HCT116 (cell line): ENCODE measurements around the gene MDP1. TPM values are rescaled to one million over a fixed set of nuclear protein-coding genes. Genes with fewer than 3 reads are reported as not detected.

Source experiments
- ATAC-seq: fragments of 200-7000 bp; cut with Tn5 transposase; 2 replicates; pipeline ENCODE4 v1.9.1; 2020; ENCODE audit warnings: mild to moderate bottlenecking, moderate library complexity
- BruUV-seq: library from RNA; stranded (reverse); fragments of 400-500 nt; replicated peaks from 2 replicates; lab custom pipeline; 2021; lab: Mats Ljungman, UMichigan
- CTCF ChIA-PET: fragments of 300-600 bp; sonication (Branson Sonifier 250); formaldehyde crosslinking; loops from one replicate; lab custom pipeline; 2021; ENCODE audit warnings: antibody characterized with exemption; lab: Charles Lee
- POLR2A ChIA-PET: fragments of 300-600, 350-600 bp; sonication (Branson Sonifier 250); formaldehyde crosslinking; loops from one replicate; lab custom pipeline; 2021; ENCODE audit warnings: antibody characterized with exemption; lab: Charles Lee
- RAD21 ChIA-PET, 2 experiments: fragments of 300-600 bp; sonication (Branson Sonifier 250); formaldehyde crosslinking; loops; one replicate each; lab custom pipeline; 2023; ENCODE audit warnings: low total read pairs in 2 of 2; ENCODE audit not compliant: uncharacterized antibody in 2 of 2, unreplicated experiment in 2 of 2, low non-redundant PET in 1 of 2; lab: Charles Lee
- DNase-seq: peaks from one replicate; pipeline ENCODE4 v3.0.0-alpha.2; 2010; ENCODE audit warnings: low read depth, low spot score
- H2AFZ ChIP-seq: fragments of 200-600 bp; shearing (Covaris generic), sonication (generic); 2 replicates; pipeline ENCODE4 v1.6.1; 2017; ENCODE audit warnings: low read depth, mixed run types, mixed read lengths, antibody characterized with exemption, low read length; ENCODE audit not compliant: poor library complexity, severe bottlenecking
- H3K27ac ChIP-seq: 2 replicates; pipeline ENCODE4 v1.5.1; 2012; ENCODE audit warnings: low read depth, low read length
- H3K27me3 ChIP-seq: fragments of 200-600 bp; sonication (generic); 2 replicates; pipeline ENCODE4 v1.6.1; 2016; ENCODE audit warnings: mixed run types, low read length, mixed read lengths; ENCODE audit not compliant: insufficient read depth
- H3K36me3 ChIP-seq, 2 experiments: fragments of 200-500 bp in 1 of 2; fragments of 200-600 bp in 1 of 2; sonication (Bioruptor generic) in 1 of 2; sonication (generic) in 1 of 2; 2 replicates each; pipeline versions ENCODE4 v1.5.1 to v1.6.1; 2014 to 2016; ENCODE audit warnings: low read length in 2 of 2, inconsistent platforms in 1 of 2, mixed read lengths in 1 of 2, mixed run types in 1 of 2; ENCODE audit not compliant: insufficient read depth in 2 of 2, control insufficient read depth in 1 of 2
- H3K4me1 ChIP-seq, 2 experiments: fragments of 200-600 bp in 1 of 2; sonication (generic) in 1 of 2; 2 replicates each; pipeline versions ENCODE4 v1.5.1 to v1.6.1; 2012 to 2017; ENCODE audit warnings: low read length in 2 of 2, inconsistent platforms in 1 of 2, mild to moderate bottlenecking in 1 of 2, mixed read lengths in 1 of 2, mixed run types in 1 of 2, moderate library complexity in 1 of 2; ENCODE audit not compliant: insufficient read depth in 2 of 2, control insufficient read depth in 1 of 2
- H3K4me2 ChIP-seq: fragments of 200-600 bp; sonication (generic); 2 replicates; pipeline ENCODE4 v1.6.1; 2017; ENCODE audit warnings: mixed run types, low read length, mixed read lengths
- H3K4me3 ChIP-seq, 2 experiments: fragments of 200-600 bp in 1 of 2; sonication (generic) in 1 of 2; replicated peaks in 1 of 2; 2 replicates each; pipeline ENCODE4 v1.5.1; 2011 to 2016; ENCODE audit warnings: low read length in 2 of 2, control low read depth in 1 of 2, low read depth in 1 of 2, mild to moderate bottlenecking in 1 of 2, mixed read lengths in 1 of 2, mixed run types in 1 of 2
- H3K79me2 ChIP-seq: fragments of 200-600 bp; sonication (generic); 2 replicates; pipeline ENCODE4 v1.6.1; 2017; ENCODE audit warnings: mild to moderate bottlenecking, mixed run types, low read length, moderate library complexity, mixed read lengths; ENCODE audit not compliant: insufficient read depth
- H3K9ac ChIP-seq: fragments of 200-600 bp; sonication (generic); 2 replicates; pipeline ENCODE4 v1.6.1; 2016; ENCODE audit warnings: low read length, mixed read lengths
- H3K9me2 ChIP-seq: fragments of 200-600 bp; sonication (generic), shearing (Covaris generic); 2 replicates; pipeline ENCODE4 v1.6.1; 2017; ENCODE audit warnings: mixed run types, mild to moderate bottlenecking, moderate library complexity; ENCODE audit not compliant: insufficient read depth
- H3K9me3 ChIP-seq, 2 experiments: fragments of 200-500 bp in 1 of 2; fragments of 200-600 bp in 1 of 2; sonication (Bioruptor generic) in 1 of 2; sonication (generic) in 1 of 2; 2 replicates each; pipeline ENCODE4 v1.6.1; 2014 to 2017; ENCODE audit warnings: low read length in 2 of 2, mixed read lengths in 2 of 2, inconsistent platforms in 1 of 2, low read depth in 1 of 2, mild to moderate bottlenecking in 1 of 2, mixed run types in 1 of 2, moderate library complexity in 1 of 2; ENCODE audit not compliant: control insufficient read depth in 1 of 2, insufficient read depth in 1 of 2
- H4K20me1 ChIP-seq: fragments of 200-600 bp; sonication (generic), shearing (Covaris generic); 2 replicates; pipeline ENCODE4 v1.6.1; 2017; ENCODE audit warnings: mixed run types, mild to moderate bottlenecking, moderate library complexity; ENCODE audit not compliant: insufficient read depth
- CBX3 ChIP-seq: IDR thresholded peaks from 2 replicates; pipeline ENCODE4 v1.6.1; 2012; ENCODE audit warnings: low read depth
- EGR1 ChIP-seq: IDR thresholded peaks from 2 replicates; pipeline ENCODE4 v1.6.1; 2012; ENCODE audit warnings: low read depth
- ELF1 ChIP-seq: IDR thresholded peaks from 2 replicates; pipeline ENCODE4 v1.6.1; 2012; ENCODE audit warnings: low read depth, borderline replicate concordance
- EZH2 ChIP-seq: fragments of 200-600 bp; sonication (generic); IDR thresholded peaks from 2 replicates; pipeline ENCODE4 v1.6.1; 2017; ENCODE audit warnings: antibody characterized with exemption, mixed run types
- EZH2phosphoT487 ChIP-seq: fragments of 200-600 bp; IDR thresholded peaks from 2 replicates; pipeline ENCODE4 v1.6.1; 2018; ENCODE audit warnings: antibody characterized with exemption, borderline replicate concordance
- FOSL1 ChIP-seq: IDR thresholded peaks from 2 replicates; pipeline ENCODE4 v1.6.1; 2012; ENCODE audit warnings: low read depth
- JUND ChIP-seq: IDR thresholded peaks from 2 replicates; pipeline ENCODE4 v1.6.1; 2012
- POLR2AphosphoS5 ChIP-seq: IDR thresholded peaks from 2 replicates; pipeline ENCODE4 v1.6.1; 2011; ENCODE audit warnings: mild to moderate bottlenecking, low read depth, low read length, moderate library complexity
- RAD21 ChIP-seq: IDR thresholded peaks from 2 replicates; pipeline ENCODE4 v1.6.1; 2012; ENCODE audit warnings: low read depth, mild to moderate bottlenecking
- SIN3A ChIP-seq: IDR thresholded peaks from 2 replicates; pipeline ENCODE4 v1.6.1; 2012; ENCODE audit warnings: low read depth
- SRF ChIP-seq: IDR thresholded peaks from 2 replicates; pipeline ENCODE4 v1.6.1; 2012; ENCODE audit warnings: low read depth
- TCF7L2 ChIP-seq: IDR thresholded peaks from 2 replicates; pipeline ENCODE4 v1.7.0; 2011; ENCODE audit warnings: borderline replicate concordance, inconsistent platforms; ENCODE audit not compliant: insufficient read depth, insufficient read length; ENCODE audit errors: extremely low read depth
- ZFX ChIP-seq: fragments of 450-650 bp; IDR thresholded peaks from 2 replicates; pipeline ENCODE4 v1.6.1; 2017
- ZNF274 ChIP-seq: fragments of 200-500 bp; sonication (Bioruptor generic); IDR thresholded peaks from 2 replicates; pipeline ENCODE4 v1.6.1; 2014; ENCODE audit warnings: mild to moderate bottlenecking, low read depth, low read length, inconsistent platforms
- intact Hi-C: fragments of 100-400 bp; cut with micrococcal nuclease; formaldehyde crosslinking; loops from 2 replicates; pipeline ENCODE4 v1.10.0; 2022
- total RNA-seq: library from RNA; stranded (reverse); gene quantifications from one replicate; pipeline ENCODE4 v1.2.1, GENCODE V29; 2021; ENCODE audit not compliant: unreplicated experiment
- TF ChIP-seq, protein P1 (sequence below): IDR thresholded peaks from 2 replicates; pipeline ENCODE4 v1.6.1; 2012
- TF ChIP-seq, protein P2 (sequence below): IDR thresholded peaks from 2 replicates; pipeline ENCODE4 v1.6.1; 2012

MDP1 gene
- total RNA-seq, 1 experiment from 2014 or later: 15.9 TPM

DNA sequence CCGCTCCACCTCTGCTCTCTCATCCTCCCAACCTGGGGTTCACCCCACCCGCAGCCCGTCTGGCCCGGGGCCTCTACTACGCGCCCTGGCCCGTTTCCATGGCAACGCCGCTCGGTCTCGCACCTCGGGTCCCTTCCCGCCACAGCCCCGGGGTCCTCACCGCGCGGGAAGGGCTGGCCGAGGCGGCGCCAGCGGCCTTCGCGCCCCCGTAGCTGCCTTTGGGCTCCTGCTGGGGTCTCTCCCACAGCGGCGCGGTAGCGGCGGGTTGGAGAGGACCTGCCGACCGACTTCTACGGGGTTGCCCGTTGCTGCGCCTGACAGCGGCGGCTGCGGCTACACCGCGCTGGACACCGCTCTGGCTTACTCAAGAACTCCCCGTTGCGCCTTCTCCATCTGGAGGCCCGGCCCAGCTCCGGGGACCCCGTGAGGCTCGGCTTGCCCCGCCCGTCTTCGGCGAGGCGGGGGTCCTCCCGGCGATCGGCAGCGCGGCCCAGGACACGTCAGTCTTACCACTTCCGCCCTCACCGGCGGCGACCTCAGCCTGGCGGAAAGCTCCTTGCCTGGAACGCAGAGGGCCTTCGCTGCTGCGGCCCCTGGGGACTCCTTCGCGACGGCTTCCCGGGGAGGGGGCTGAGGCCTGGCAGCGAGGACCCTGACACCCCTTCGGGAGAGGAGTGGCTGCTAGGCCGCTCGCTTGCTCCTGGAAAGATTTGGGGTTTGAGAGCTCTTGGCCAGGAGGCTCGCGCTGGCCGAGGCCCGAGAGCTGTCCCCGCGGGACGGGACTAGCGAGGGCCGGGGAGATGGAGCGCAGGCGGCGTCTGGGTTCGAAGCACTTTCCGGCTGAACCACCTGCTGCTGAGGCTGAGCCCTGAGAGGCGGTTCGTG, 20.4 kb downstream of the MDP1 start, which contains the start of gene TM9SF1:
TSS of gene TM9SF1 (minus strand) at position 256 of the 885 bp plus-strand sequence. CDS start 422 bp downstream, outside the sequence.
- no TSS peak for BruUV-seq
- no peaks in the 10 kb centered on the region for H3K27me3 ChIP-seq

More for the DNA sequence above, 20.4 kb downstream of the MDP1 start, which contains the start of gene TM9SF1:
- ATAC-seq (peak; percentile 91), DNase-seq (peak; percentile 57)
- Histone ChIP-seq H2AFZ (peak within 1 kb of the TSS; percentile 41), H3K4me3 (peak within 1 kb of the TSS; percentile 85 to 88), H3K4me2 (peak within 1 kb of the TSS; percentile 84), H3K9me3 (no peaks in the 10 kb centered on the region), H3K27ac (peak within 1 kb of the TSS; percentile 96), H3K79me2 (peaks cover 33% of the 10 kb centered on the region), H3K36me3 (peaks cover 12% of the 10 kb centered on the region in 2 experiments; a peak in 3 of 4 replicates), H3K9me2 (no peaks in the 10 kb centered on the region), H4K20me1 (no peaks in the 10 kb centered on the region), H3K9ac (peak within 1 kb of the TSS; percentile 91), H3K4me1 (peaks cover 14 to 26% of the 10 kb centered on the region in 2 experiments)
- RAD21 ChIA-PET: no interaction called here
- peak; percentile 15; the same call in 1 of the 2 replicates for TF ChIP-seq FOSL1
- no peak for TF ChIP-seq EZH2phosphoT487
- 0 out of 2 replicates have a peak, but pooled peaks have one; percentile 24 for TF ChIP-seq JUND
- no peak; the same call in 1 of the 2 replicates for TF ChIP-seq SRF
- peak; percentile 76 for TF ChIP-seq SIN3A
- TF ChIP-seq ELF1: peak; percentile 99
- no peak for TF ChIP-seq ZNF274
- no peak for TF ChIP-seq RAD21
- TF ChIP-seq, protein P1, sequence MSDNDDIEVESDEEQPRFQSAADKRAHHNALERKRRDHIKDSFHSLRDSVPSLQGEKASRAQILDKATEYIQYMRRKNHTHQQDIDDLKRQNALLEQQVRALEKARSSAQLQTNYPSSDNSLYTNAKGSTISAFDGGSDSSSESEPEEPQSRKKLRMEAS: peak; percentile 94
- TF ChIP-seq, protein P2, sequence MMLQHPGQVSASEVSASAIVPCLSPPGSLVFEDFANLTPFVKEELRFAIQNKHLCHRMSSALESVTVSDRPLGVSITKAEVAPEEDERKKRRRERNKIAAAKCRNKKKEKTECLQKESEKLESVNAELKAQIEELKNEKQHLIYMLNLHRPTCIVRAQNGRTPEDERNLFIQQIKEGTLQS: no peak
- no peak for TF ChIP-seq EGR1
- no peak for TF ChIP-seq TCF7L2
- TF ChIP-seq EZH2: no peak
- no peak for TF ChIP-seq CBX3
- TF ChIP-seq ZFX: peak; percentile 94
- peak; percentile 78 for TF ChIP-seq POLR2AphosphoS5
- POLR2A ChIA-PET: interaction anchor here (0.9 to 1.9 kb wide), 5 partner anchors 11 to 55 kb away, joined by 3 to 8 read pairs (median 4); partner anchors contain the start of genes CHMP4A, IRF9 and TINF2
- intact Hi-C loops: no loop called here
- CTCF ChIA-PET: interaction anchor here (0.9 kb wide), 1 partner anchor 102 kb away, joined by 4 read pairs; no protein-coding TSS in a partner anchor
